Activated gamma-delta T cell treated with Interleukin-2 at 50 U/mL for 16 hours (primary cell): Measurements from ENCODE around the gene LAMA2.

Experiments
- DNase-seq: peaks from one replicate; pipeline ENCODE4 v3.0.0-alpha.2; 2020

The LAMA2 gene

GRCh38 chr6:129184808-129185366, 301.9 kb downstream of the LAMA2 start:
- DNase-seq, result no peak

- DNase-seq, result no peak
Observed at GRCh38 chr6:129186988-129187387, 304.1 kb downstream of the LAMA2 start.

- DNase-seq, result no peak
Observed at GRCh38 chr6:129188306-129188705, 305.4 kb downstream of the LAMA2 start.

- DNase-seq, result no peak
Observed at GRCh38 chr6:129188795-129189194, 305.9 kb downstream of the LAMA2 start.

- no peak for DNase-seq
Observed at GRCh38 chr6:129189266-129189665, 306.3 kb downstream of the LAMA2 start.

- DNase-seq, result no peak
Observed at GRCh38 chr6:129191235-129191634, 308.3 kb downstream of the LAMA2 start.

- no peak for DNase-seq
Observed at GRCh38 chr6:129192458-129192989, 309.6 kb downstream of the LAMA2 start.

- no peak for DNase-seq
Observed at GRCh38 chr6:129194306-129194941, 311.5 kb downstream of the LAMA2 start.

- DNase-seq, result no peak
Observed at GRCh38 chr6:129195161-129195560, 312.2 kb downstream of the LAMA2 start.

- DNase-seq, result no peak
Observed at GRCh38 chr6:129195643-129196042, 312.7 kb downstream of the LAMA2 start.

GRCh38 chr6:129197154-129197553, 314.2 kb downstream of the LAMA2 start:
- DNase-seq, result no peak

GRCh38 chr6:129200151-129200550, 317.2 kb downstream of the LAMA2 start:
- DNase-seq, result no peak

GRCh38 chr6:129203190-129203900, 320.4 kb downstream of the LAMA2 start:
- DNase-seq, result no peak

GRCh38 chr6:129206821-129207220, 323.9 kb downstream of the LAMA2 start:
- DNase-seq, result no peak

GRCh38 chr6:129207832-129208231, 324.9 kb downstream of the LAMA2 start:
- no peak for DNase-seq

GRCh38 chr6:129208415-129209034, 325.6 kb downstream of the LAMA2 start:
- DNase-seq, result no peak

GRCh38 chr6:129209355-129209754, 326.4 kb downstream of the LAMA2 start:
- DNase-seq, result no peak

- DNase-seq, result no peak
Observed at GRCh38 chr6:129210684-129211083, 327.7 kb downstream of the LAMA2 start.

- no peak for DNase-seq
Observed at GRCh38 chr6:129211626-129212025, 328.7 kb downstream of the LAMA2 start.

- DNase-seq, result no peak
Observed at GRCh38 chr6:129212081-129212480, 329.1 kb downstream of the LAMA2 start.

- no peak for DNase-seq
Observed at GRCh38 chr6:129215246-129215645, 332.3 kb downstream of the LAMA2 start.

GRCh38 chr6:129215916-129216520, 333.1 kb downstream of the LAMA2 start:
- no peak for DNase-seq

GRCh38 chr6:129217701-129218100, 334.8 kb downstream of the LAMA2 start:
- DNase-seq, result no peak
